ENCODE results near the gene RXRA.

Gene RXRA

DNA sequence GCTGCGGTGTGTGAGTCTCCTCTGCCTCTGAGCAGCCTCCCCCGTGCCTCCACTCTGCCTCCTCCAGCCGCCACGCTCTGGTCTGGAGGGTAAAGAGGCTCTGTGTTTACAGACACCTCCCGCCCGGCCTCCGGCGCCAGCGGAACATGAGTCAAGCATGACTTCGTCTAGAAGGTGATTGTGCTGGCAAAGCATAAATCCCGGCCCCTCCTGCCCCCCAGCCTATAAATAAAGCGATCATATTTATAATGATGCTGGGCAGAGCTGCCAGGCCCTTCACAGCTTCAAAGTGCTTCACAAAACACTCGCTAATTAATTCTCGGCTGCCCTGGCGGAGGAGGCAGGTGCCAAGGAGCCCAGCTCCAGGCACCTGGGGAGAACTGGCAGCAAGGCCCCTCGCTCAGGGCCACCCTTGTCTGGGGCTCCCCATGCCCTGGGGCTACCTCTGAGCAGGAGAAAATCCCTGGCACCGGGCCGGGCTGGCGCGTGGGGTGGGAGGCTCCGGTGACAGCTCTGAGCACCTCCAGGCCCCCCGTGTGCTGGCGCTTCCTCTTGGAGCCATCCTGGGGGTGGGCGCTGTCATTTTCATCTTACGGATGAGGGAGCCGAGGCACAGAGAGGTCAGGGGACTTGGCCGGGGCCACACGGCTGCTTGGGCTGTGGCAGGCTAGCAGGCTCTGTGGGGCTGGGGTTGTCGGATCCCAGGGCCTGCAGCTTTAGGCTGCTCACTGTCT, 87.8 kb downstream of the RXRA start:
- CTCF ChIA-PET = interaction anchor here (1.8 kb wide), 1 partner anchor 13 kb away, joined by 4 read pairs; no protein-coding TSS in a partner anchor
- Histone ChIP-seq H3K36me3 (ENCODE audit: control insufficient read depth in 4 of 4, insufficient read depth in 4 of 4, low read length in 3 of 4) (peaks cover 10 to 70% (median 21%) of the 10 kb centered on the region in 4 experiments), H3K4me3 (ENCODE audit: control insufficient read depth in 1 of 7, extremely low read depth in 1 of 7, insufficient read depth in 4 of 7, low read depth in 2 of 7, low read length in 6 of 7) (no peak overlapping the region), H3K27me3 (replicated peaks in 2 of 5; ENCODE audit: control insufficient read depth in 4 of 5, insufficient read depth in 5 of 5, low read length in 4 of 5) (no peaks in the 10 kb centered on the region), H3K9me3 (ENCODE audit: control extremely low read depth in 1 of 5, control insufficient read depth in 4 of 5, insufficient read depth in 2 of 5, low read depth in 1 of 5, low read length in 4 of 5) (no peaks in the 10 kb centered on the region), H3K27ac (ENCODE audit: insufficient read depth in 1 of 2, low read depth in 1 of 2, low read length in 2 of 2, poor library complexity in 1 of 2, severe bottlenecking in 2 of 2) (no peak overlapping the region), H3K4me1 (ENCODE audit: control extremely low read depth in 1 of 4, control insufficient read depth in 4 of 4, insufficient read depth in 4 of 4, low read length in 3 of 4) (peaks cover 0 to 39% (median 15%) of the 10 kb centered on the region in 4 experiments)
- POLR2A ChIA-PET = no interaction called here
- WGBS (ENCODE audit: insufficient coverage) = 99% methylated on average over 29 of the region's 29 CpGs
- DNase-seq = no peak

DNA sequence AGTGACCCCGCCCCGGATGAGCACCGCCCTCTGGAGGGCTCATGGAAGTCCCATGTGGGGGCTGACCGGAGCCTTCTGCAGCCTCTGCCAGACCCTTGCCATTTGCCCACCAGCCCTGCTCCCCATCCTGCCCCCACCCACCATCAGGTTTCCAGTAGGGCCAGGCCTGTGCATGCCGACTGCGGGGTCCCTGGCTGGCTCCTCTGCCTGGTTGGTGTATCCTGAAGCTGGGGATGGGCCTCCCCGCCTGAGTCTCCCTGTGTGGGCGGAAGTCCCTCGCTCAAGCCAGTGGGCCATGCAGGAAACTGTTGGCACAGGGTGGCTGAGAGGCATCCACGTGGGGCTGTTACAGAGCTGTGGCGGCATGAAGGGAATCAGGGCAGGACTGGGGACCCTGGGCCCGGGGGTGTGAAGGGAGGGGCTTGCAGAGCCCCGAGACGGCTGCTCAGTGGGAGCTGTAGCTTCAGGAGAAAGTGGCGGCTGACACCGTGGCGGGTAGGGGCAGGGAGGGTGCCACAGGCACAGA, 88.7 kb downstream of the RXRA start:
- H3K4me3 ChIP-seq (ENCODE audit: control insufficient read depth in 1 of 7, extremely low read depth in 1 of 7, insufficient read depth in 4 of 7, low read depth in 2 of 7, low read length in 6 of 7) = no peak overlapping the region
- H3K9me3 ChIP-seq (ENCODE audit: control extremely low read depth in 1 of 5, control insufficient read depth in 4 of 5, insufficient read depth in 2 of 5, low read depth in 1 of 5, low read length in 4 of 5) = no peaks in the 10 kb centered on the region
- ChIA-PET CTCF (interaction anchor here (1.8 kb wide), 1 partner anchor 14 kb away, joined by 4 read pairs; no protein-coding TSS in a partner anchor), POLR2A (no interaction called here)
- H3K27me3 ChIP-seq (replicated peaks in 2 of 5; ENCODE audit: control insufficient read depth in 4 of 5, insufficient read depth in 5 of 5, low read length in 4 of 5) = no peaks in the 10 kb centered on the region
- no peak overlapping the region for H3K27ac ChIP-seq (ENCODE audit: insufficient read depth in 1 of 2, low read depth in 1 of 2, low read length in 2 of 2, poor library complexity in 1 of 2, severe bottlenecking in 2 of 2)
- peaks cover 10 to 71% (median 24%) of the 10 kb centered on the region in 4 experiments for H3K36me3 ChIP-seq (ENCODE audit: control insufficient read depth in 4 of 4, insufficient read depth in 4 of 4, low read length in 3 of 4)
- WGBS (ENCODE audit: insufficient coverage) = 79% methylated on average over 9 of the region's 17 CpGs
- no peak for DNase-seq
- peaks cover 0 to 30% (median 6%) of the 10 kb centered on the region in 4 experiments for H3K4me1 ChIP-seq (ENCODE audit: control extremely low read depth in 1 of 4, control insufficient read depth in 4 of 4, insufficient read depth in 4 of 4, low read length in 3 of 4)

DNA sequence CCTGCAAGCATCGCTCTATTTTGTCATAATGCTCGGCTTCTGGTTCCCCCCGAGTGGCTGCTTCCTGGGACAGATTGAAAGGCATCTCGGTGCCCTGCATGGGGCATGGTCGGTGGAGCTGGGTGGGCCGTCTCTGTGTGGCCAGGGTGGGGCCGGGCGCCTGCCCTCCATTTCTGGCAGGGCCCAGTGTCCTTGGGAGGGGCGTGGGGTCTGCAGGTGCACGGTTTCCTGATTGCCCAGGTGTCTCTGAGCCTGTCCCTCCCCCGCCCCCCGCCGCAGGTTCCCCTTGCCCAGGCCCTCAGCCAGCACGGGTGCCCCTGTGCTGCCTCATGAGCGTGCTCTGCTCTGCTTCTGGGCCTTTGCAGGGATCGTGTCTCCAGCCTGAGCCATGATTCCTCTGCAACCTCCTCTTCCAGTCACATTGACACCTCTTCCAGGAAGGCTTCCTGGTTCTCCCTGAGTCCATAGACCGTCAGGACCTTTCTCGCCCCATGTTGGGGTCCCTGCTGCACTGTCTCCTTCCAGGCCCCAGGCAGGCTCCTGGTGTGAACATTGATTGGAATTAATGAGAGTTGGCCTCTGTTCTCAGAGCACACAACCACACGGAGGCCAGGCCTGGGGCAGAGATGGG, 90.2 kb downstream of the RXRA start:
- peaks cover 12 to 71% (median 24%) of the 10 kb centered on the region in 4 experiments for H3K36me3 ChIP-seq (ENCODE audit: control insufficient read depth in 4 of 4, insufficient read depth in 4 of 4, low read length in 3 of 4)
- H3K27ac ChIP-seq (ENCODE audit: insufficient read depth in 1 of 2, low read depth in 1 of 2, low read length in 2 of 2, poor library complexity in 1 of 2, severe bottlenecking in 2 of 2) = no peak overlapping the region
- H3K4me1 ChIP-seq (ENCODE audit: control extremely low read depth in 1 of 4, control insufficient read depth in 4 of 4, insufficient read depth in 4 of 4, low read length in 3 of 4) = peaks cover 0 to 15% (median 0%) of the 10 kb centered on the region in 4 experiments
- WGBS (ENCODE audit: insufficient coverage) = 92% methylated on average over 16 of the region's 19 CpGs
- POLR2A ChIA-PET = no interaction called here
- no peaks in the 10 kb centered on the region for H3K9me3 ChIP-seq (ENCODE audit: control extremely low read depth in 1 of 5, control insufficient read depth in 4 of 5, insufficient read depth in 2 of 5, low read depth in 1 of 5, low read length in 4 of 5)
- no peaks in the 10 kb centered on the region for H3K27me3 ChIP-seq (replicated peaks in 2 of 5; ENCODE audit: control insufficient read depth in 4 of 5, insufficient read depth in 5 of 5, low read length in 4 of 5)
- CTCF ChIA-PET = interaction anchor here (0.9 kb wide), 1 partner anchor 12 kb away, joined by 3 read pairs; no protein-coding TSS in a partner anchor
- no peak for DNase-seq
- H3K4me3 ChIP-seq (ENCODE audit: control insufficient read depth in 1 of 7, extremely low read depth in 1 of 7, insufficient read depth in 4 of 7, low read depth in 2 of 7, low read length in 6 of 7) = no peak overlapping the region

DNA sequence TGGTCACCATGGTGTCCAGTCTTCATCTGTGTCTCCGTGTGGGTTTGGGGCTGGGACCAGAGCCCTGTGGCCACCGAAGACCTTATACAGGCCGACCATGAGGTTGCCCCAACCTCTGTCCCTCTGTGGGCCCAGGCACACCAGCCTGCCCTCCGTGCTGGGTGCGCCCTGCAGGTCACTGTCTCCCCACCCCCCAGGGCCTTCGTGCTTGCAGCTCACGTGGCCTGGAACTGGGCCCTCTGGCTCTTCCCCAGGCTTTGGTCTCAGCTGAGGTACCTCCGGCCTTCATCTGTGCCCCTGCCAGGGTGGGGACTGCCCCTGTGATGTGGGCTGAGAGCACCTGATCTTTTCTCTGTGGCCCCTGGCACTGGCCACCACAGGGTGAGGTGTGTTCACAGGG, 92.1 kb downstream of the RXRA start:
- ChIA-PET POLR2A (no interaction called here), CTCF (interaction anchor here (1.4 kb wide), 1 partner anchor 29 kb away, joined by 4 read pairs; no protein-coding TSS in a partner anchor)
- no peak overlapping the region for H3K27ac ChIP-seq (ENCODE audit: insufficient read depth in 1 of 2, low read depth in 1 of 2, low read length in 2 of 2, poor library complexity in 1 of 2, severe bottlenecking in 2 of 2)
- H3K27me3 ChIP-seq (replicated peaks in 2 of 5; ENCODE audit: control insufficient read depth in 4 of 5, insufficient read depth in 5 of 5, low read length in 4 of 5) = no peaks in the 10 kb centered on the region
- no peaks in the 10 kb centered on the region for H3K9me3 ChIP-seq (ENCODE audit: control extremely low read depth in 1 of 5, control insufficient read depth in 4 of 5, insufficient read depth in 2 of 5, low read depth in 1 of 5, low read length in 4 of 5)
- no peak overlapping the region for H3K4me3 ChIP-seq (ENCODE audit: control insufficient read depth in 1 of 7, extremely low read depth in 1 of 7, insufficient read depth in 4 of 7, low read depth in 2 of 7, low read length in 6 of 7)
- H3K36me3 ChIP-seq (ENCODE audit: control insufficient read depth in 4 of 4, insufficient read depth in 4 of 4, low read length in 3 of 4) = peaks cover 13 to 80% (median 32%) of the 10 kb centered on the region in 4 experiments
- H3K4me1 ChIP-seq (ENCODE audit: control extremely low read depth in 1 of 4, control insufficient read depth in 4 of 4, insufficient read depth in 4 of 4, low read length in 3 of 4) = no peaks in the 10 kb centered on the region
- 89% methylated on average over 8 of the region's 8 CpGs for WGBS (ENCODE audit: insufficient coverage)
- DNase-seq = no peak

DNA sequence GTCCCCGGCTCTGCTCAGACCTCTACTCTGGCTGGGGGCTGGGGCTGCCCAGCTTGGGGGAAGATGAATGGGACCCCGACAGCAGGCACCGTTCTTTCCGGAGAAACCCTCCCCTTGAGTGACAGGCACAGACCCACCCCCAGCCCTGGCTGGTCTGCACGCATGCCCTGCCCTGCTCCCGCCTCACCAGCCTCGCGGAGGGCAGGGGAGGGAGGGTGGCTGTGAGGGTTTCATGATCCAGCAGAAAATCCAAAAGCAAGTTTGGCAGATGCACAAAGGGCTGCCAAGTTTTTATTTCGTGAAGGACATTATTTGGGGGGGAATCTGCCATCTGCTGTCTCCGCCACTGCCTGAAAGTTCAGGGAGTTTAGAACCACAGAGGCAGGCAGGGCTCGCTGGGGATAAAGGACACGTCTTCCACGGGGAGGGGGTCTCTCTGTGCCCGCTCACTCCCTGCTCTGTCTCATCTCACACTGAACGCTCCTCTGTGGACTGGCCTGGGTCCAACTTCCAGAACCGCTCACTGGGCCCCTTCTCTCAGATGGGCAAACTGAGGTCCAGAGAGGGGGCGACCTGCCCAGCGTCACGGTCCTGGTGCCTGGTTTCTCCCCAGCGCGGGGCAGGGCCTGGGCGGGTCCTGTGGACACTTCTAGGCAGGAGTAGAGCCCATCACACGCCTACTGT, 92.9 kb downstream of the RXRA start:
- Histone ChIP-seq H3K4me1 (ENCODE audit: control extremely low read depth in 1 of 4, control insufficient read depth in 4 of 4, insufficient read depth in 4 of 4, low read length in 3 of 4) (no peaks in the 10 kb centered on the region), H3K36me3 (ENCODE audit: control insufficient read depth in 4 of 4, insufficient read depth in 4 of 4, low read length in 3 of 4) (peaks cover 11 to 75% (median 32%) of the 10 kb centered on the region in 4 experiments), H3K4me3 (ENCODE audit: control insufficient read depth in 1 of 7, extremely low read depth in 1 of 7, insufficient read depth in 4 of 7, low read depth in 2 of 7, low read length in 6 of 7) (no peak overlapping the region), H3K27ac (ENCODE audit: insufficient read depth in 1 of 2, low read depth in 1 of 2, low read length in 2 of 2, poor library complexity in 1 of 2, severe bottlenecking in 2 of 2) (no peak overlapping the region), H3K27me3 (replicated peaks in 2 of 5; ENCODE audit: control insufficient read depth in 4 of 5, insufficient read depth in 5 of 5, low read length in 4 of 5) (no peaks in the 10 kb centered on the region), H3K9me3 (ENCODE audit: control extremely low read depth in 1 of 5, control insufficient read depth in 4 of 5, insufficient read depth in 2 of 5, low read depth in 1 of 5, low read length in 4 of 5) (no peaks in the 10 kb centered on the region)
- no peak for DNase-seq
- ChIA-PET POLR2A (no interaction called here), CTCF (interaction anchor here (1.4 kb wide), 1 partner anchor 29 kb away, joined by 4 read pairs; no protein-coding TSS in a partner anchor)
- WGBS (ENCODE audit: insufficient coverage) = 79% methylated on average over 22 of the region's 23 CpGs

DNA sequence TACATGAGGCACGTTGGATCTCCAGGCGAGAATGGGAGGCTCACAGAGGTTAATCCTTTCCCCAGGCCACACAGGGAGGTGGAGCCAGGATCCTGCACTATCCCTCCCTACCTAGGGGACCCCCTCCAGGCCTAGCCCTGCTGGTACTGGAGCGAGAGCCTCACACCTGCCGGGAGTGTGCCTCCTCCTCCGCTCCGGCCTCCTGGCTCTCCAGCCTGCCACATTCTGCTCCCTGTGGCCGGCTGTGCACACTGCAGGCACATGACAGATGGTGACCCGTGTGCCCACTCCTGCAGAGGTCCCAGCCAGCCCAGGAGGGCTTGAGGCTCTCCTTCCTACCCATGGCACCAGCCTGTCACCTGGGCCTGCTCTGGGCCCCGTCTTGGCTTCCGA, 93.4 kb downstream of the RXRA start:
- ChIA-PET CTCF (no interaction called here), POLR2A (no interaction called here)
- no peak for DNase-seq
- H3K4me3 ChIP-seq (ENCODE audit: control insufficient read depth in 1 of 7, extremely low read depth in 1 of 7, insufficient read depth in 4 of 7, low read depth in 2 of 7, low read length in 6 of 7) = no peak overlapping the region
- no peak overlapping the region for H3K27ac ChIP-seq (ENCODE audit: insufficient read depth in 1 of 2, low read depth in 1 of 2, low read length in 2 of 2, poor library complexity in 1 of 2, severe bottlenecking in 2 of 2)
- 87% methylated on average over 10 of the region's 10 CpGs for WGBS (ENCODE audit: insufficient coverage)
- no peaks in the 10 kb centered on the region for H3K27me3 ChIP-seq (replicated peaks in 2 of 5; ENCODE audit: control insufficient read depth in 4 of 5, insufficient read depth in 5 of 5, low read length in 4 of 5)
- no peaks in the 10 kb centered on the region for H3K4me1 ChIP-seq (ENCODE audit: control extremely low read depth in 1 of 4, control insufficient read depth in 4 of 4, insufficient read depth in 4 of 4, low read length in 3 of 4)
- H3K36me3 ChIP-seq (ENCODE audit: control insufficient read depth in 4 of 4, insufficient read depth in 4 of 4, low read length in 3 of 4) = peaks cover 11 to 81% (median 35%) of the 10 kb centered on the region in 4 experiments
- H3K9me3 ChIP-seq (ENCODE audit: control extremely low read depth in 1 of 5, control insufficient read depth in 4 of 5, insufficient read depth in 2 of 5, low read depth in 1 of 5, low read length in 4 of 5) = no peaks in the 10 kb centered on the region

All from common myeloid progenitor, CD34-positive (primary cell).